ENCODE data around the gene WNT9B. TPM values are rescaled to one million over a fixed set of nuclear protein-coding genes. Genes with fewer than 3 reads are reported as not detected.

WNT9B gene
- polyA plus RNA-seq, 1 donor from 2014 or later = not detected

DNA sequence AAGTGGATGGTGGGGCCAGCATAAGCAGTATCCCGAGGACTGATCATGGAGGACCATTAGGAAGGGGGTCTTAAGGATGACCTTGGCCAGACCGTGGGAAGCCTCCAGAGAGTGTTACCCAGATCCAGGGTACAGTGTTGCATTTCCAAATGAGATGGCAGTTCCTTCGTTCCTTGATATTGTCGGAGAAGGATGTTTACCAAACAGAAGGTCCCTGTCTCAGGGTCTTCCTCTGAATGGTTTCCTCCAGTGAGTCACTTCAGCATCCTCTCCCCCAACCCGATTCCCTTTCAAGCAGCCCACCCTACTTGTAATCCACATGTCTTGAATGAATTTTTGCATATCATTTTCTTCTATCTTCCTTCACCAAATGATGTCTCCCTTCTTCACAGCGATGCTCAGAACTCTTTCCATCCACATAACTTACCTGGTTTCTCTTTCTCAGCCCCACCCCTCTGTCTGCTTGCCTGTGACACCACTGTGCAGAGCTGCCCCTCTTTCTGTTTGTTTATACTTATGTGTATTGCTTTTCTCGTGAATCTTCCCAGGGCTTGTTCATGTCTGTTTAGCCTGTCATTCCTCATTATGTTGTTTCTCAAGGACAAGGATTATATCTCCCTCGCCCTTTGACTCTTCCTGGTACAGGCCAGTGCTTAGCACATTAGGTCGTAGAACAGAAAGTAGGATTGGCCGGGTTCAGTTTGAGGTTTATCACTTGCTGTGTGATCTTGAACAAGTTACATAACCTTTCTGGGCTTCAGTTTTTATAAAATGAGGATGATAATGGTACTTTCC lies 77.3 kb downstream of the WNT9B start:
- H3K27me3 ChIP-seq (ENCODE audit: insufficient read depth, low read depth, low read length) = no peaks in the 10 kb centered on the region
- H3K9me3 ChIP-seq (ENCODE audit: low read length) = no peaks in the 10 kb centered on the region
- no peak overlapping the region for H3K27ac ChIP-seq (ENCODE audit: low read length)
- H3K9me2 ChIP-seq (ENCODE audit: insufficient read depth, low read length) = no peaks in the 10 kb centered on the region
- TF ChIP-seq, protein P1, sequence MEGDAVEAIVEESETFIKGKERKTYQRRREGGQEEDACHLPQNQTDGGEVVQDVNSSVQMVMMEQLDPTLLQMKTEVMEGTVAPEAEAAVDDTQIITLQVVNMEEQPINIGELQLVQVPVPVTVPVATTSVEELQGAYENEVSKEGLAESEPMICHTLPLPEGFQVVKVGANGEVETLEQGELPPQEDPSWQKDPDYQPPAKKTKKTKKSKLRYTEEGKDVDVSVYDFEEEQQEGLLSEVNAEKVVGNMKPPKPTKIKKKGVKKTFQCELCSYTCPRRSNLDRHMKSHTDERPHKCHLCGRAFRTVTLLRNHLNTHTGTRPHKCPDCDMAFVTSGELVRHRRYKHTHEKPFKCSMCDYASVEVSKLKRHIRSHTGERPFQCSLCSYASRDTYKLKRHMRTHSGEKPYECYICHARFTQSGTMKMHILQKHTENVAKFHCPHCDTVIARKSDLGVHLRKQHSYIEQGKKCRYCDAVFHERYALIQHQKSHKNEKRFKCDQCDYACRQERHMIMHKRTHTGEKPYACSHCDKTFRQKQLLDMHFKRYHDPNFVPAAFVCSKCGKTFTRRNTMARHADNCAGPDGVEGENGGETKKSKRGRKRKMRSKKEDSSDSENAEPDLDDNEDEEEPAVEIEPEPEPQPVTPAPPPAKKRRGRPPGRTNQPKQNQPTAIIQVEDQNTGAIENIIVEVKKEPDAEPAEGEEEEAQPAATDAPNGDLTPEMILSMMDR (IDR thresholded peaks at IDR 0.05; ENCODE audit: poor library complexity, severe bottlenecking) = no peak
- no peak overlapping the region for H2AFZ ChIP-seq (ENCODE audit: low read depth, low read length)
- no peak overlapping the region for H3K9ac ChIP-seq (ENCODE audit: low read length)
- no peak overlapping the region for H3K4me3 ChIP-seq (ENCODE audit: low read length)
- no peak overlapping the region for H3K4me2 ChIP-seq (ENCODE audit: low read length)
- H4K20me1 ChIP-seq (ENCODE audit: insufficient read depth) = no peaks in the 10 kb centered on the region
- peaks cover 43% of the 10 kb centered on the region for H3K79me2 ChIP-seq (replicated peaks; ENCODE audit: insufficient read depth, low read length)
- H3K36me3 ChIP-seq (ENCODE audit: insufficient read depth, low read length) = no peaks in the 10 kb centered on the region
- H3F3A ChIP-seq (ENCODE audit: insufficient read depth, low read length, poor library complexity, severe bottlenecking) = no peaks in the 10 kb centered on the region

DNA sequence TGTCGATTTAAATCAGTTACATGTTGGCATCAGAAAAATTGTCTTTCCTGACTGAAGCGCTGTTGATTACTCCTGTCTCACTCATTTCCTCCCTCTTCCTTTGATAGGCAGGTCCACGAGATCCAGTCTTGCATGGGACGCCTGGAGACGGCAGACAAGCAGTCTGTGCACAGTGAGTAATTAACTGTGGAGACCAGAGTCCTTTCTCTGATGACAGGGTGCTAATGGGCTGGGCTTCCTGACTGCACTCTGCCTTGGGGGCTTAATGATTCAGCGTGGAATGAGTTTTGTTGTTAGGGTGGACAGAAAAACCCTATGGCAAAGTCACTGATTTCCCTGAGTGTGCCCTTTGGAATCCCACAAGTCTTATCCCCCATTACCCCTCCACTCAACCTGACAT lies 78.0 kb downstream of the WNT9B start:
- Histone ChIP-seq H4K20me1 (ENCODE audit: insufficient read depth) (no peaks in the 10 kb centered on the region), H3K79me2 (replicated peaks; ENCODE audit: insufficient read depth, low read length) (peaks cover 35% of the 10 kb centered on the region), H2AFZ (ENCODE audit: low read depth, low read length) (no peak overlapping the region), H3K36me3 (ENCODE audit: insufficient read depth, low read length) (no peaks in the 10 kb centered on the region), H3K9ac (ENCODE audit: low read length) (no peak overlapping the region), H3K27me3 (ENCODE audit: insufficient read depth, low read depth, low read length) (no peaks in the 10 kb centered on the region), H3K4me3 (ENCODE audit: low read length) (no peak overlapping the region), H3K9me2 (ENCODE audit: insufficient read depth, low read length) (no peaks in the 10 kb centered on the region), H3K4me2 (ENCODE audit: low read length) (no peak overlapping the region), H3F3A (ENCODE audit: insufficient read depth, low read length, poor library complexity, severe bottlenecking) (no peaks in the 10 kb centered on the region), H3K9me3 (ENCODE audit: low read length) (no peaks in the 10 kb centered on the region), H3K27ac (ENCODE audit: low read length) (no peak overlapping the region)
- TF ChIP-seq, protein P1 (IDR thresholded peaks at IDR 0.05; ENCODE audit: poor library complexity, severe bottlenecking) = no peak
- TF ChIP-seq EZH2 (IDR thresholded peaks at IDR 0.05; ENCODE audit: borderline replicate concordance, insufficient read depth, low read length, poor library complexity, severe bottlenecking) (no peak), SMC3 (conservative IDR thresholded peaks at IDR 0.05; ENCODE audit: poor library complexity) (no peak), MXI1 (conservative IDR thresholded peaks at IDR 0.05; ENCODE audit: poor library complexity, severe bottlenecking) (no peak), RAD21 (conservative IDR thresholded peaks at IDR 0.05) (no peak), POLR2AphosphoS5 (IDR thresholded peaks at IDR 0.05) (no peak), TAF1 (IDR thresholded peaks at IDR 0.05; ENCODE audit: low read depth) (no peak), EP300 (conservative IDR thresholded peaks at IDR 0.05; ENCODE audit: poor library complexity, severe bottlenecking) (no peak)
- TF ChIP-seq, protein P2, sequence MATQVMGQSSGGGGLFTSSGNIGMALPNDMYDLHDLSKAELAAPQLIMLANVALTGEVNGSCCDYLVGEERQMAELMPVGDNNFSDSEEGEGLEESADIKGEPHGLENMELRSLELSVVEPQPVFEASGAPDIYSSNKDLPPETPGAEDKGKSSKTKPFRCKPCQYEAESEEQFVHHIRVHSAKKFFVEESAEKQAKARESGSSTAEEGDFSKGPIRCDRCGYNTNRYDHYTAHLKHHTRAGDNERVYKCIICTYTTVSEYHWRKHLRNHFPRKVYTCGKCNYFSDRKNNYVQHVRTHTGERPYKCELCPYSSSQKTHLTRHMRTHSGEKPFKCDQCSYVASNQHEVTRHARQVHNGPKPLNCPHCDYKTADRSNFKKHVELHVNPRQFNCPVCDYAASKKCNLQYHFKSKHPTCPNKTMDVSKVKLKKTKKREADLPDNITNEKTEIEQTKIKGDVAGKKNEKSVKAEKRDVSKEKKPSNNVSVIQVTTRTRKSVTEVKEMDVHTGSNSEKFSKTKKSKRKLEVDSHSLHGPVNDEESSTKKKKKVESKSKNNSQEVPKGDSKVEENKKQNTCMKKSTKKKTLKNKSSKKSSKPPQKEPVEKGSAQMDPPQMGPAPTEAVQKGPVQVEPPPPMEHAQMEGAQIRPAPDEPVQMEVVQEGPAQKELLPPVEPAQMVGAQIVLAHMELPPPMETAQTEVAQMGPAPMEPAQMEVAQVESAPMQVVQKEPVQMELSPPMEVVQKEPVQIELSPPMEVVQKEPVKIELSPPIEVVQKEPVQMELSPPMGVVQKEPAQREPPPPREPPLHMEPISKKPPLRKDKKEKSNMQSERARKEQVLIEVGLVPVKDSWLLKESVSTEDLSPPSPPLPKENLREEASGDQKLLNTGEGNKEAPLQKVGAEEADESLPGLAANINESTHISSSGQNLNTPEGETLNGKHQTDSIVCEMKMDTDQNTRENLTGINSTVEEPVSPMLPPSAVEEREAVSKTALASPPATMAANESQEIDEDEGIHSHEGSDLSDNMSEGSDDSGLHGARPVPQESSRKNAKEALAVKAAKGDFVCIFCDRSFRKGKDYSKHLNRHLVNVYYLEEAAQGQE (IDR thresholded peaks at IDR 0.05; ENCODE audit: borderline replicate concordance) = no peak
